Medulla oblongata (tissue), 1 donor: ENCODE results near the gene MAP2K5.

Experiments
- DNase-seq: peaks from one replicate; pipeline ENCODE4 v3.0.0-alpha.2; 2015; ENCODE audit errors: extremely low spot score

The MAP2K5 gene

DNA sequence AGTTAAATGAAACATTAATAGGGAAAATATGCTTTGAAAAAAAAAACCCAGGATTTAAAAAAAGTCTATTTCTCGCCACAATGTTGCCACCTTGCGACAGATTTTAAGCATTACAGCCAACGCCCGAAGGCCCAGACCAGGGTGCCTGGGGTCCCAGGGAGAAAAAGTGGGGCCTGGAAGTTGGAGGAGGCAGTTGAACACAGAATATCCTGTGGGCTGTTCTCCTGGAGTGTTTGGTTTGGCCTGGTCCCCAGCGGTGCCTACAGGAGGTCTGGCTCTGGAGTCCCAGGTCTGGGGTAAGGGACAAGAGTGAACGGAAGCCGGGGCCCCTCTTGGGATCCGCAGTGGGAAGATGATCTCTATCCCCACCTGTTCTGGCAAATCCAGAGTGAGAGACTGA is 294.0 kb downstream of the MAP2K5 start:
- DNase-seq, result peak; percentile 62

DNA sequence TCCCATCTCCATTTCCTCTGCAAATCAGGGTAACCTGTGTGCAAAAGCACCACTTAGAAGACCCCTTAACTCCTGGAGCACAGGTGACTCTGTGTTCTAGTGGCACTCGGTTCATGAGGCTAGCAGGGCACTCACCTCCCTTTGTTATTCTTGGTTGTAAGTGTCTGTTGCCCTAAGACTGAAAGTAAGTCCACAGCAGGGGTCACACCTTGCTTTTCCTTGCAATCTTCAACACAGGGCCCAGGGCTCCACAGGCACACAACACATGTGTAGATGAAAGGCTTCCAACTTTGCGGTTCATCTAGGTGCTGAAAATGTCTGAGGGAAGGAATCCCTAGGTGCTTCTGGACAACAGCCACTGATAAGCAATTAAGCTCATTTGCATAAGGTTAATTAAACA is 294.5 kb downstream of the MAP2K5 start:
- no peak for DNase-seq

DNA sequence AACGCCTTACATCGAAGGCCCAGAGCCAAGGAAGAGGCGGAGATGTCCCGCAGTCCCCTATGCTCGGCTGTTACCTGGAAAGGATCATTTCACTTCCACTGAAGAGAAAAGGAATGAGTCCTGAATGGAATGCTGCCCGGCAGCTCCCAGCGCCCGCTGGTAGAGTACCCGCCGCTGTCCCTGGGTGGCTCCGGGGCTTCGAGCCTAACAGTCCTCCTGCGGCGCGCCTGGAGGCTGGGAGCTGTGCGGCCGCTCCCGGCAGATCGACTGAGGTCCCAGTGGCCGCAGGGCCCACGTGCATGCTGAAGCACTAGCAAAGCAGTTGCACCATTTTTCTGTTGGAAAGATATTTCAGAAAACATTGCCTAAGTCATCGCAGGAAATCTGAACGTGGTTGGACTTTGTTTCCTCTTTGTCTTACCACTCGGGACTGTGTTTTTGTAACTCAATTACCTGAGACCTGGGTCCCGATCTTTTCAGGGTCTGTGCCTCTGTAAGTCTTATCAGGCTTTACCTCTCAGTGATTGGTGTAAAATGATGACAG is 296.4 kb downstream of the MAP2K5 start:
- DNase-seq, result peak; percentile 66

DNA sequence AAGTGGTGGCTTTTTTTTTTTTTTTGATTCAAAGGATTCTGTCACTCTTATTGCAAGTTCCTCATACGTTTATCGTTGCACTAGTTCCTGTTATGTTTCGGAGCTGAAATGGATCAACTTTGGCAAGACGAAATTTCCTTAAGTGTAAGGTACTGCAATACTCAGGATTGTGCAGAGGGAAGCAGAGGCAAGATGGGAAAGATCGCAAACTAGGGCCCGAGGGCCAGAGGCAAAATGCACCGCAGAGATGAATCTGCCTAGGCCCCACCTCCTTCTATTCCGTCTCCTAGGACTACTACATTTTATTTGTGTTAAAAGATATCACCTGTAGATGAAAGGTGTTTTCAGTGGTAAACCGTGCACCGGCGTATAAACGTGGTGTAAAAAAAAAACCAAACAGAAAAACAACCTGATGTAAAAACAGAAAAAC is 297.0 kb downstream of the MAP2K5 start:
- DNase-seq, result peak; percentile 65

DNA sequence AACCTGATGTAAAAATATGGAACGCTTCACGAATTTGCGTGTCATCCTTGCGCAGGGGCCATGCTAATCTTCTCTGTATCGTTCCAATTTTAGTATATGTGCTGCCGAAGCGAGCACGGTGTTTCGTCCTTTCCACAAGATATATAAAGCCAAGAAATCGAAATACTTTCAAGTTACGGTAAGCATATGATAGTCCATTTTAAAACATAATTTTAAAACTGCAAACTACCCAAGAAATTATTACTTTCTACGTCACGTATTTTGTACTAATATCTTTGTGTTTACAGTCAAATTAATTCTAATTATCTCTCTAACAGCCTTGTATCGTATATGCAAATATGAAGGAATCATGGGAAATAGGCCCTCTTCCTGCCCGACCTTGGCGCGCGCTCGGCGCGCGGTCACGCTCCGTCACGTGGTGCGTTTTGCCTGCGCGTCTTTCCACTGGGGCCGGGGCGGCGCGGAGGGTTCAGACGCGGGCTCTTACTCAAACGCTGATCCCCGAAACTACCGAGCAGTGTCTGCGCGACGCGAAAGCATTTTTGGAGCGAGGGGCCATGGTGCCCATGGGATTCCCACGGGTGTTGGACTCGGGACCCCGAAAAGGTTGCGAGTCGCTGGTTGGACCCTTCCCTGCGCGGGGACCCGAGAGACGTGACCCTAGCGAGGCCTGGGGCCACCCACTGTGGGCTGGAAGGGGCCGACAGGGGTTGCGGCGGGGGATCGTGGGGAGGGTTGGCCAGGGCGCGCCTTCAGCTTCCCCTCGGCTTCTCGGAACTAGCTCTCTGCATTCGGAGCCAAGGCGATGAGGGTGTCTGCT is 297.6 kb downstream of the MAP2K5 start, which contains the start of gene RNU6-1:
TSS of gene RNU6-1 (minus strand) at position 117 of the 820 bp plus-strand sequence.
- DNase-seq, result peak; percentile 95

DNA sequence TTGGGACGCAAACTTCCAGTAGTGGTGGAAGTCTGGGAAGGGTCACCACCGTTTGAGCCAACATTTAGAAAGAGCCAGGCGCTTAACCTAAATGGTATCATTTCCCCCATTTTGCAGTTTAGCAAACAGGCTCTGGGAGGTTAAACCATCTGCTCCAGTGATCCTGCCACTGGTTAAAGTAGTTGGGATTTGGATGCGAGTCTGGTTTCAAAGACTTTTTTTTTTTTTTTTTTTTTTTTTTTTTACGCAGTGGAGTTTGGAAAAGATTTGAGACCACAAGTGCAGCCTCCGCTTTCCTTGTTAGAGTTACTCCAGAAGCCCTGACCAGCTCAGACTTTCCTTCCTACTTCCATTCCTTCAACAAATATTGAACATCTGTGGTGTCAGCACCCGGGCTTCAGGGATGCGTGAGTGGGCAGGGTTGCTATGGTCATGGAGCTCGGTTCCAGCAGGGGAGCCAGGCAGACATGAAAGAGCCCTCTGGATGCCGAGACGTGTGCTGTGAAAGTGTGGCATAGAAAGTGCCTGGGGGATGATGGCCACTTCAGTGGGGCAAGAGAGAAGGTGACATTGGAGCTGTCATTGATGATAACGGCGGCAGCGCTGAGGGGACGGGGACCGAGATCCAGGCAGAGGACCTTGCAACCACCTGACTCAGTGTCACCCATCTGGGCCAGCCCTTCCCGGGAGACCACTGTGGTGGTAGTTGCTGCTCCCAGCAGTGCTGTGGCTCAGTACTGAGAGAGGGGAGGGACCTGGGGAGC is 298.4 kb downstream of the MAP2K5 start:
- peak; percentile 45 for DNase-seq

DNA sequence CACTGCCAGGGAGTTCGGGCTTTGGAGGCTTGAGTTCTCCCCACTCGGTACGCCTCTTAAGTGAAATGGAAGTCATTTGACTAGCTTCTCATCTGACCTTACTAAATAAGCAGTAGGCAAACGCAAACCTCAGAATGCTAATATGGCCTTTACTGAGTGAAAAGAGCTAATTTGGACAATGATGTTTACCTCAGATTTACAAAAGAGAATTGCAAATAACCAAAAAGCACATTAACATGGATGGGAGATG is 298.9 kb downstream of the MAP2K5 start:
- no peak for DNase-seq

DNA sequence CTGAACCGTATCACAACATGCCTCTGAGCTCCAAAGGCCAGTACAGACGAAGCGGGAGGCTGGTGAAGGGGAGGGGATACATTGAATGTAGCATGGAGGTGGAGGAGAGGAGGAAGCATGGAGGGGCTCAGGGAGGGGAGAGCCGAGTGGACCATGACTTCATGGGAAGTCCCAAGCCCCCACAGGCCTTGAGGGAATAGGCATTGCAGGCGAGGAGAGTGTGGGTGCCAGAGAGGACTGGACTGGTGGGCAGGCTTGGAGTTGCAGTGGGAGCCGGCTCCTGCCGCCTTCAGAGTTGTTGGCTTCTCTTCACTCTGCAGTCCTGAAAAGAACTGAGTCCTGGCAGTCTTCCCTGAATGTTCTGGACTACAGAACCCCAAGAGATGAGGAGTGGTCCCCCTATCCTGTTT is 300.6 kb downstream of the MAP2K5 start:
- DNase-seq, result no peak

DNA sequence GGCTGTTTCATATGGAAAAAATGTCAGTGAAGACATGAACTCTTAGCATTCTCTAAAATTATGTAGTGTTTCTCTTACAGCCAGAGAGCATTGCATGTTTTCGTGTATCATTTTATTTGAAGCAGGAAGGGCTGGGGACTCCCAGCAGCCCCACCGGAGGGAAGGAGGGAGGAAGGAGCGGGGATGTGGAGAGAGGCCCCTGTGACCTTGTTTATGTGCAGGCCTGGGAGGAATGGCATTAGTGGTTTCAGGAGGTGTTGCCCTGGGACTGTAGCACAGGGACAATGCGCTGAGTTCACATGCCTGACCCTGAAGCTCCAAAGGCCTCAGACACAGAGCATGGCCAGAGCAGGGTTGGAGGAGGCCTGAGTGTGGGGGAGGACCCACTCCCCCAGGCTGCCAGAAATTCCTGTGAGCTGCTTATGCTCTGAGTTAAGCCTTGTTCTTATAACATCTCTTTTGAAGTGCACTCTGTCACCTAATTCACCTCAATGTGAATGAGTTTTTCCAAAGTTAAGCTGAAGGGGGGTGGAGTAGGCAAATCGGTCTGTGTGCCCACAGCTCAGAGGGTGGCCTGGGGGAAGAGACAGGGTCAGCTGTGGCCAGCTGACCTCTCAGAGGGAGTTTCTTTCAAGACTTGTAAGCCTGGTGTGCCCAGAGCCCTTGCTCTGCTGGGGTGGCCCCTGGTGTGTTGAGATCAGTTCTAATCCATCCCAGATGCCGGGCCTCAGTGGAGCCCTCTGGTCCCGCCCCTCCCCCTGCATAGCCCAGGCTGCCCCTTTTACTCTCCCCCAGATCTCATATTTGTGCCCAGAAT is 301.3 kb downstream of the MAP2K5 start:
- no peak for DNase-seq

DNA sequence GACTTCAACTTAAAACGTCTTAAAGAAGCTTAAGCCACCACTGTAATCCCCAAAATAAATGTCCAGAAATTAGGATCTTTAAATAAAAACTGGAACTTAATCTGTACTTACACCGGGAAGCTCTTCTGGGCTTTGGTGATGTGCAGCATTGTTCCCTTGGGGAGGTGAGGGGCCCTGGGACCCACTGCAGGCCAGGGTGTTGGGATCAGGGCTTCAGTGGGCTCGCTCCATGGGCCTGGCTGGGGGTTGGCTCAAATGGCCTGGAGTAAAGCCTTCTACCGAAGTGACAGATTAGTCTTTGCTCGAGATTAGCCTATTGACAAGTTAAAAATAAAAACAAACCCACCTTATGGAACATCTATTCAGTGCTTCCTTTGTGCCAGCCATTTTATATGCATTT is 303.5 kb downstream of the MAP2K5 start:
- no peak for DNase-seq

DNA sequence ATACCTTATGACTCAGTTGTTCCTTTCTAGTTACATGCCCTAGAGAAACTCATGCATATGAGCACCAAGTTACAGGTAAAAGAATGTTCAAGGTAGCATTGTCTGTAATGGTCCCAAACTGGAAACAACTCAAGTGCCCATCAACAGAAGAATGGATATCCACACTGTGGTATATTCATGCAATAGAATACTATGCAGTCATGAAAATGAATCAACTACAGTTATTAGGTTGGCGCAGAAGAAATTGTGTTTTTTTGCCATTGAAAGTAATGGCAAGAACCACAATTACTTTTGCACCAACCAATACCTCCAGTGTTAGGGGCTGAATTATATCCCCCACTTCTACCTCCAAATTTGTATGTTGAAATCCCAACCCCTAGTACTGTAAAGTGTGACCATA is 307.0 kb downstream of the MAP2K5 start:
- DNase-seq, result no peak

DNA sequence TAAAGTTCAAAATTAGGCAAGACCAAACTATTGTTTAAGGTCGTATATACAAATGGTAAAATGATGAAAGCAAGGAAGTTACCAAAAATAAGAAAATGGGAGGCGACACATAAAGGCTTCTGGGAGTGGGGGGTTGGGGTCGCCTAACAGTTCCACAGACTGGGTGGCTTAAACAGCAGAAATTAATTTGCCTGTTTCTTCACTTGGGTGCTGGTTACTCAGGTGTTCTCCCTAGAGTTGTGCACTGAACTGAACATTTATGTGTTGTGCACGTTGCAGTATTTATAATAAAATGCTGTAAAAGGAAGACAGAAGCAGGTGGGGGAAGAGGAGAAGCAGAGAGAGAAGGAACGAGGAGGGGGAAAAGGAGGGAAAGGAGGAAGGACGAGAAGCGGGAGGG is 307.8 kb downstream of the MAP2K5 start:
- DNase-seq, result no peak

DNA sequence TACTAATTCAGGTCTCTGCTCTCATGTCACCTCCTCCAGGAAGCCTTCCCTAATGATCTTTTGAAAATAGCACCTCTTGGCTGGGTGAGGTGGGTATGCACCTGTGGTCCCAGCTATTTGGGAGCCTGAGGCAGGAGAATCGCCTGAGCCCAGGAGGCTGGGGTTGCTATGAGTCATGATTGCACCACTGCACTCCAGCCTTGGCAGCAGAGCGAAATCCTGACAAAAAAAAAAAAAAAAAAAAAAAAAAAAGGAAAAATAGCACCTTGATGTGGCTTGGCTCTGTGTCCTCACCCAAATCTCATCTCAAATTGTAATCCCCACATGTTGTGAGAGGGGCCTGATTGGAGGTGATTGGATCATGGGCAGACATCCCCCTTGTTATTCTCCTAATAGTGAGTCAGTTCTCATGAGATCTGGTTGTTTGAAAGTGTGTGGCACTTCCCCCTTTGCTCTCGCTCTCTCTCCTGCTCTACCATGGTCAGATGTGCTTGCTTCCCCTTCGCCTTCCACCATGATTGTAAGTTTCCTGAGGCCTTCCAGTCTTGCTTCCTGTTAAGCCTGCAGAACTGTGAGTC is 308.6 kb downstream of the MAP2K5 start:
- no peak for DNase-seq

DNA sequence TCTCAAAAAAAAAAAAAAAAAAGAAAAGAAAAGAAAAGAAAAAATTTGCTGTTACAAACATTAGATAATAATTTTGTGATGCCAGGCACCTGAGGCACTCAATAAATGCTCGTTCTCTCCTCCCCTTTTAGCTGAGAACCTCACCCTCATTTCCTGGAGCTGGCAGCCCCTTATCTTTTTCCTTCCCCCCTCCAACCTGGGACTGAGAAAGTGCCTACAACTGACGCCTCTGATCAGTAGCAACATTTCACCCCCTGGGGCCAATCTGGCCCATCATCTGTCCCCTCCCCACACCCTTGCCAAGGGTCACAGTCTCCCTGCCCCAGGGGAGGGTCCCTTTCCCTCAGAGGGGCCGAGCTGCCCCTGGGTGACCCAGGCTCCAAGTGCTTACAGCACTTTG is 309.9 kb downstream of the MAP2K5 start:
- DNase-seq, result no peak

DNA sequence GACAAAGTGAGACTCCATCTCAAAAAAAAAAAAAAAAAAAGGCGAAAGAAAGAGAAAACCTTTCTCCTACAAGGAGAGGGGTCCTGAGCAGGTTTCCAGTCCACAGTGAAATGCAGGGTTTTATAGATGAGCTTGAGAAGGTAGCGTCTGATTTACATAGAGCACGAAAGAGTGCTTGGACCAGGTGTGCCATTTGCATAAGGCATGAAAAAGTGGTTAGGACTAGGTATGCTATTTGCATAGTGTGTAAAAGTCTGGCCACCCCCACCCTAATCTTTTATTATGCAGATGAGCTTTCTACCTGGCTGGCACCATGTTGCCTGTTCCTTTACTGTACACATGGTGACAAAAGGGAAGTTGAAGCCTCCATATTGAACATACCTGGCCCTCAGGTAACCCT is 311.0 kb downstream of the MAP2K5 start:
- DNase-seq, result no peak

DNA sequence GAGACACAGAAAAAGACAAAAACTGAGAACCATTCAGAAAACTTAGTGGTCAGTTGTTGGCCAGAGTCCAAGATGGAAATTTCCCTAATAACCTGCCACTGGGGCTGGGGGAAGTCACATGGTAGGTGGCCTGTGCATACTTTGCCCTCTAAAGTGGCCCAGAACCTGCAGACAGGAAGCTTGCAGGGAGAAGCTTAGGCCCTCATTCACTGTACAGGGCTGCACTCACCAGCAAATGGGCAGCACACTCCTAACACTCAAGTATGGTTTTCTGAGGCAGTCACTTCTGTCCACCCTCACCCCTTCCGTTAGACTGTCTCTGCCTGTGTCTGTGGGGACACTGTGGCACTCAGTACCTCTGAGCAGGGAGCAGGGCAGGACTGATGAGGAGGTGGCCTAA is 311.9 kb downstream of the MAP2K5 start:
- no peak for DNase-seq

DNA sequence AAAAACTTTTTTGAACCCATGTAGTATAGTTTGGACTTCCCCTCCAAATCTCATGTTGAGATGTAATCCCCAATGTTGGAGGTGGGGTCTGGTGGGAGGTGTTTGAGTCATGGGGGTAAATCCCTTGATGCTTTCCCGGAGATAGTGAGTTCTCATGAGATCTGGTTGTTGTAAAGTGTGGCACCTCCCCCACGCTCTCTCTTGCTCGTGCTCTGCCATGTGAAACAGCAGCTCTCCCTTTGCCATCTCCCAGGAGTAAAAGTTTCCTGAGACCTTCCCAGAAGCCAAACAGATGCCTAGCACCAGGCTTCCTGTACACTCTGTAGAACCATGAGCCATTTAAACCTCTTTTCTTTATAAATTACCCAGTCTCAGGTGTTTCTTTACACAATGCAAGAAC is 313.3 kb downstream of the MAP2K5 start:
- DNase-seq, result no peak
